NCI-H748 (cell line): Measurements from ENCODE around the gene PCLO.

Experiments
- DNase-seq: peaks from one replicate; lab custom pipeline; 2025; ENCODE audit not compliant: unreplicated experiment; lab: John Stamatoyannopoulos, UW

Gene PCLO

GRCh38 chr7:83162402-83163256 lies at the start of gene PCLO:
TSS of gene PCLO (minus strand) at chr7:83162884. CDS start at chr7:83162592, 292 bp downstream.
- peak; percentile 98 for DNase-seq

GRCh38 chr7:83211685-83212084 lies 49.0 kb upstream of the PCLO start:
- DNase-seq = no peak

- no peak for DNase-seq
Observed at GRCh38 chr7:83210479-83210878, 47.8 kb upstream of the PCLO start.

GRCh38 chr7:83204715-83205114 lies 42.0 kb upstream of the PCLO start:
- no peak for DNase-seq

- DNase-seq = no peak
Observed at GRCh38 chr7:83201355-83201754, 38.7 kb upstream of the PCLO start.

- DNase-seq = no peak
Observed at GRCh38 chr7:83190659-83191389, 28.1 kb upstream of the PCLO start.

GRCh38 chr7:83178796-83179195 lies 16.1 kb upstream of the PCLO start:
- no peak for DNase-seq

- DNase-seq = no peak
Observed at GRCh38 chr7:83178066-83178465, 15.4 kb upstream of the PCLO start.

- DNase-seq = no peak
Observed at GRCh38 chr7:83173664-83174063, 11.0 kb upstream of the PCLO start.

GRCh38 chr7:83166781-83167180 lies 4.1 kb upstream of the PCLO start:
- DNase-seq = no peak

GRCh38 chr7:83161899-83162401 lies 734 bp downstream of the PCLO start:
- peak; percentile 61 for DNase-seq

- DNase-seq = peak; percentile 18
Observed at GRCh38 chr7:83161186-83161585, 1.5 kb downstream of the PCLO start.

- DNase-seq = no peak
Observed at GRCh38 chr7:83159731-83160130, 3.0 kb downstream of the PCLO start.

GRCh38 chr7:83156006-83156405 lies 6.7 kb downstream of the PCLO start:
- no peak for DNase-seq

- DNase-seq = no peak
Observed at GRCh38 chr7:83155407-83155806, 7.3 kb downstream of the PCLO start.

- peak; percentile 8 for DNase-seq
Observed at GRCh38 chr7:83153419-83153818, 9.3 kb downstream of the PCLO start.

- DNase-seq = no peak
Observed at GRCh38 chr7:83150310-83150709, 12.4 kb downstream of the PCLO start.

- no peak for DNase-seq
Observed at GRCh38 chr7:83149466-83149865, 13.2 kb downstream of the PCLO start.

GRCh38 chr7:83148776-83149175 lies 13.9 kb downstream of the PCLO start:
- no peak for DNase-seq

- no peak for DNase-seq
Observed at GRCh38 chr7:83143107-83143506, 19.6 kb downstream of the PCLO start.

GRCh38 chr7:83142365-83142764 lies 20.3 kb downstream of the PCLO start:
- no peak for DNase-seq

GRCh38 chr7:83141927-83142326 lies 20.8 kb downstream of the PCLO start:
- no peak for DNase-seq
